Stomach (tissue), 4 donors: Measurements from ENCODE around the gene NOD2.

Source experiments
- POLR2A ChIP-seq, 4 donors: fragments of 450-650 bp; IDR thresholded peaks; one replicate each; pipeline ENCODE4 v1.6.1; 2016; ENCODE audit warnings: antibody characterized with exemption in 4 of 4, control low read depth in 2 of 4, mild to moderate bottlenecking in 1 of 4, moderate library complexity in 1 of 4
- POLR2AphosphoS5 ChIP-seq, 3 donors: sonication (generic); formaldehyde crosslinking; IDR thresholded peaks; one replicate each; pipeline ENCODE4 v1.6.1; 2016; ENCODE audit warnings: antibody characterized with exemption in 3 of 3
- TF ChIP-seq, protein P1 (sequence below), 7 experiments: fragments of 450-650 bp in 4 of 7; fragments of 200-600 bp in 3 of 7; sonication (generic) in 3 of 7; IDR thresholded peaks; one replicate each; pipeline ENCODE4 v1.5.1; 2016 to 2019; ENCODE audit warnings: antibody characterized with exemption in 7 of 7, control low read depth in 2 of 7, mild to moderate bottlenecking in 1 of 7

- TF ChIP-seq POLR2A (IDR thresholded peaks at IDR 0.05) = no peak
- no peak for TF ChIP-seq POLR2AphosphoS5 (IDR thresholded peaks at IDR 0.05)
- TF ChIP-seq, protein P1, sequence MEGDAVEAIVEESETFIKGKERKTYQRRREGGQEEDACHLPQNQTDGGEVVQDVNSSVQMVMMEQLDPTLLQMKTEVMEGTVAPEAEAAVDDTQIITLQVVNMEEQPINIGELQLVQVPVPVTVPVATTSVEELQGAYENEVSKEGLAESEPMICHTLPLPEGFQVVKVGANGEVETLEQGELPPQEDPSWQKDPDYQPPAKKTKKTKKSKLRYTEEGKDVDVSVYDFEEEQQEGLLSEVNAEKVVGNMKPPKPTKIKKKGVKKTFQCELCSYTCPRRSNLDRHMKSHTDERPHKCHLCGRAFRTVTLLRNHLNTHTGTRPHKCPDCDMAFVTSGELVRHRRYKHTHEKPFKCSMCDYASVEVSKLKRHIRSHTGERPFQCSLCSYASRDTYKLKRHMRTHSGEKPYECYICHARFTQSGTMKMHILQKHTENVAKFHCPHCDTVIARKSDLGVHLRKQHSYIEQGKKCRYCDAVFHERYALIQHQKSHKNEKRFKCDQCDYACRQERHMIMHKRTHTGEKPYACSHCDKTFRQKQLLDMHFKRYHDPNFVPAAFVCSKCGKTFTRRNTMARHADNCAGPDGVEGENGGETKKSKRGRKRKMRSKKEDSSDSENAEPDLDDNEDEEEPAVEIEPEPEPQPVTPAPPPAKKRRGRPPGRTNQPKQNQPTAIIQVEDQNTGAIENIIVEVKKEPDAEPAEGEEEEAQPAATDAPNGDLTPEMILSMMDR (IDR thresholded peaks at IDR 0.05) = no peak
Observed at GRCh38 chr16:50712956-50713355, 19.6 kb downstream of the NOD2 start.
